ENCODE data around the gene MLLT3. TPM values are rescaled to one million over a fixed set of nuclear protein-coding genes. Genes with fewer than 3 reads are reported as not detected.

The MLLT3 gene
- total and polyA plus RNA-seq, 2 of the 13 experiments (the other 11 are each of a cell fraction or from before 2014, with no cell fraction given), result 12.3 to 12.6 TPM

DNA sequence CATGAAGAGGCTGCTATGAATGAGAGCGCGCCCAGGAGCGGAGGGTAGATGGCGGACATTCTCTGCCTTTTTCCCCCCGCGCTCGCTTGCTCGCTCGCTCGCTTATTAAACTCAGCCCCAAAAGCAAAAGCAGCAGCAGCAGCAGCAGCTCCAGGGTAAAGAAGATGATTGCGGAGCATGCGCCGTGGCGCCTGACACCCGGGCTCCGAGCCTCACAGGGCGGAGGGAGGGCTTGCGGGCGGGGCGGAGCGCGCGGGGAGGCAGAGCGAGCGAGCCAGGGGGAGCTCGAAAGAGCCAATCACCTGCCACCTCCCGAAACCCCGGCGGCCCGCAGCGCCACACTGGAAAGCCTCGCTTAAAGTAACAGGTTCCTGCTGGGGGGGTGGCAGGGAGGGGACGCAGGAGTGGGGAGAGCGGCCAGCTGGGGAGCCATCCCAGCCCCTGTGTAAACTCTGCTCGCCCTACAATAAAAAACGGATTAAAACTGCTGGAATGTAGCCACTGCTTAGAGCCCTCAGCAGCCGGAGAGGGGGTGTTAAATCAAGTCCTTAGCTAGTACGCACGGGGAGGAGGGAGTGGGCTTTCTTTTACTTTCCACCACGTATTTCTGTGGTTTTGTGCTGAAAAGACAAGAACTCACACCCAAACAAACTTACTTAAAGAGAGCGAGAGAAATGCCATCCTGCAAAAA lies at the start of gene MLLT3 (continued):
- TF ChIP-seq BRF2 (CRISPR knock-in tag; IDR thresholded peaks at IDR 0.05) (no peak), ZNF891 (CRISPR knock-in tag; IDR thresholded peaks at IDR 0.05) (no peak), PCBP1 (IDR thresholded peaks at IDR 0.05; ENCODE audit: borderline replicate concordance, low read depth, low read length) (no peak), FOXA3 (CRISPR knock-in tag; IDR thresholded peaks at IDR 0.05) (no peak), AKAP8 (CRISPR knock-in tag; IDR thresholded peaks at IDR 0.05) (no peak), FOXP4 (CRISPR knock-in tag; IDR thresholded peaks at IDR 0.05) (0 out of 2 replicates have a peak, but pooled peaks have one; percentile 12), SAP130 (CRISPR knock-in tag; IDR thresholded peaks at IDR 0.05; ENCODE audit: low read depth) (peak; percentile 48; the same call in 1 of the 2 replicates), ZNF232 (CRISPR knock-in tag; IDR thresholded peaks at IDR 0.05; ENCODE audit: borderline replicate concordance) (no peak), ERF (CRISPR knock-in tag; IDR thresholded peaks at IDR 0.05) (0 out of 2 replicates have a peak, but pooled peaks have one; percentile 29), ZNF432 (CRISPR knock-in tag; IDR thresholded peaks at IDR 0.05; ENCODE audit: borderline replicate concordance) (no peak), MXD4 (CRISPR knock-in tag; IDR thresholded peaks at IDR 0.05) (no peak), ELF1 (CRISPR knock-in tag; IDR thresholded peaks at IDR 0.05) (no peak), NFKBIZ (CRISPR knock-in tag; IDR thresholded peaks at IDR 0.05) (no peak), BRCA1 (CRISPR knock-in tag; IDR thresholded peaks at IDR 0.05) (no peak)
- TF ChIP-seq, protein P1, sequence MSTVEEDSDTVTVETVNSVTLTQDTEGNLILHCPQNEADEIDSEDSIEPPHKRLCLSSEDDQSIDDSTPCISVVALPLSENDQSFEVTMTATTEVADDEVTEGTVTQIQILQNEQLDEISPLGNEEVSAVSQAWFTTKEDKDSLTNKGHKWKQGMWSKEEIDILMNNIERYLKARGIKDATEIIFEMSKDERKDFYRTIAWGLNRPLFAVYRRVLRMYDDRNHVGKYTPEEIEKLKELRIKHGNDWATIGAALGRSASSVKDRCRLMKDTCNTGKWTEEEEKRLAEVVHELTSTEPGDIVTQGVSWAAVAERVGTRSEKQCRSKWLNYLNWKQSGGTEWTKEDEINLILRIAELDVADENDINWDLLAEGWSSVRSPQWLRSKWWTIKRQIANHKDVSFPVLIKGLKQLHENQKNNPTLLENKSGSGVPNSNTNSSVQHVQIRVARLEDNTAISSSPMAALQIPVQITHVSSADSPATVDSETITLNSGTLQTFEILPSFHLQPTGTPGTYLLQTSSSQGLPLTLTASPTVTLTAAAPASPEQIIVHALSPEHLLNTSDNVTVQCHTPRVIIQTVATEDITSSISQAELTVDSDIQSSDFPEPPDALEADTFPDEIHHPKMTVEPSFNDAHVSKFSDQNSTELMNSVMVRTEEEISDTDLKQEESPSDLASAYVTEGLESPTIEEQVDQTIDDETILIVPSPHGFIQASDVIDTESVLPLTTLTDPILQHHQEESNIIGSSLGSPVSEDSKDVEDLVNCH (CRISPR knock-in tag; IDR thresholded peaks at IDR 0.05), result no peak
- TF ChIP-seq, protein P2, sequence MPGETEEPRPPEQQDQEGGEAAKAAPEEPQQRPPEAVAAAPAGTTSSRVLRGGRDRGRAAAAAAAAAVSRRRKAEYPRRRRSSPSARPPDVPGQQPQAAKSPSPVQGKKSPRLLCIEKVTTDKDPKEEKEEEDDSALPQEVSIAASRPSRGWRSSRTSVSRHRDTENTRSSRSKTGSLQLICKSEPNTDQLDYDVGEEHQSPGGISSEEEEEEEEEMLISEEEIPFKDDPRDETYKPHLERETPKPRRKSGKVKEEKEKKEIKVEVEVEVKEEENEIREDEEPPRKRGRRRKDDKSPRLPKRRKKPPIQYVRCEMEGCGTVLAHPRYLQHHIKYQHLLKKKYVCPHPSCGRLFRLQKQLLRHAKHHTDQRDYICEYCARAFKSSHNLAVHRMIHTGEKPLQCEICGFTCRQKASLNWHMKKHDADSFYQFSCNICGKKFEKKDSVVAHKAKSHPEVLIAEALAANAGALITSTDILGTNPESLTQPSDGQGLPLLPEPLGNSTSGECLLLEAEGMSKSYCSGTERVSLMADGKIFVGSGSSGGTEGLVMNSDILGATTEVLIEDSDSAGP (CRISPR knock-in tag; IDR thresholded peaks at IDR 0.05; ENCODE audit: borderline replicate concordance), result peak; percentile 99
- TF ChIP-seq, protein P3, sequence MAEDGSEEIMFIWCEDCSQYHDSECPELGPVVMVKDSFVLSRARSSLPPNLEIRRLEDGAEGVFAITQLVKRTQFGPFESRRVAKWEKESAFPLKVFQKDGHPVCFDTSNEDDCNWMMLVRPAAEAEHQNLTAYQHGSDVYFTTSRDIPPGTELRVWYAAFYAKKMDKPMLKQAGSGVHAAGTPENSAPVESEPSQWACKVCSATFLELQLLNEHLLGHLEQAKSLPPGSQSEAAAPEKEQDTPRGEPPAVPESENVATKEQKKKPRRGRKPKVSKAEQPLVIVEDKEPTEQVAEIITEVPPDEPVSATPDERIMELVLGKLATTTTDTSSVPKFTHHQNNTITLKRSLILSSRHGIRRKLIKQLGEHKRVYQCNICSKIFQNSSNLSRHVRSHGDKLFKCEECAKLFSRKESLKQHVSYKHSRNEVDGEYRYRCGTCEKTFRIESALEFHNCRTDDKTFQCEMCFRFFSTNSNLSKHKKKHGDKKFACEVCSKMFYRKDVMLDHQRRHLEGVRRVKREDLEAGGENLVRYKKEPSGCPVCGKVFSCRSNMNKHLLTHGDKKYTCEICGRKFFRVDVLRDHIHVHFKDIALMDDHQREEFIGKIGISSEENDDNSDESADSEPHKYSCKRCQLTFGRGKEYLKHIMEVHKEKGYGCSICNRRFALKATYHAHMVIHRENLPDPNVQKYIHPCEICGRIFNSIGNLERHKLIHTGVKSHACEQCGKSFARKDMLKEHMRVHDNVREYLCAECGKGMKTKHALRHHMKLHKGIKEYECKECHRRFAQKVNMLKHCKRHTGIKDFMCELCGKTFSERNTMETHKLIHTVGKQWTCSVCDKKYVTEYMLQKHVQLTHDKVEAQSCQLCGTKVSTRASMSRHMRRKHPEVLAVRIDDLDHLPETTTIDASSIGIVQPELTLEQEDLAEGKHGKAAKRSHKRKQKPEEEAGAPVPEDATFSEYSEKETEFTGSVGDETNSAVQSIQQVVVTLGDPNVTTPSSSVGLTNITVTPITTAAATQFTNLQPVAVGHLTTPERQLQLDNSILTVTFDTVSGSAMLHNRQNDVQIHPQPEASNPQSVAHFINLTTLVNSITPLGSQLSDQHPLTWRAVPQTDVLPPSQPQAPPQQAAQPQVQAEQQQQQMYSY (CRISPR knock-in tag; IDR thresholded peaks at IDR 0.05), result peak; percentile 24; the same call in 1 of the 2 replicates

Data from HepG2 (cell line).